Measurements from ENCODE around the gene MYO10. TPM values are rescaled to one million over a fixed set of nuclear protein-coding genes. Genes with fewer than 3 reads are reported as not detected.

The MYO10 gene
- total RNA-seq, 1 experiment from 2014 or later = 71.9 TPM

DNA sequence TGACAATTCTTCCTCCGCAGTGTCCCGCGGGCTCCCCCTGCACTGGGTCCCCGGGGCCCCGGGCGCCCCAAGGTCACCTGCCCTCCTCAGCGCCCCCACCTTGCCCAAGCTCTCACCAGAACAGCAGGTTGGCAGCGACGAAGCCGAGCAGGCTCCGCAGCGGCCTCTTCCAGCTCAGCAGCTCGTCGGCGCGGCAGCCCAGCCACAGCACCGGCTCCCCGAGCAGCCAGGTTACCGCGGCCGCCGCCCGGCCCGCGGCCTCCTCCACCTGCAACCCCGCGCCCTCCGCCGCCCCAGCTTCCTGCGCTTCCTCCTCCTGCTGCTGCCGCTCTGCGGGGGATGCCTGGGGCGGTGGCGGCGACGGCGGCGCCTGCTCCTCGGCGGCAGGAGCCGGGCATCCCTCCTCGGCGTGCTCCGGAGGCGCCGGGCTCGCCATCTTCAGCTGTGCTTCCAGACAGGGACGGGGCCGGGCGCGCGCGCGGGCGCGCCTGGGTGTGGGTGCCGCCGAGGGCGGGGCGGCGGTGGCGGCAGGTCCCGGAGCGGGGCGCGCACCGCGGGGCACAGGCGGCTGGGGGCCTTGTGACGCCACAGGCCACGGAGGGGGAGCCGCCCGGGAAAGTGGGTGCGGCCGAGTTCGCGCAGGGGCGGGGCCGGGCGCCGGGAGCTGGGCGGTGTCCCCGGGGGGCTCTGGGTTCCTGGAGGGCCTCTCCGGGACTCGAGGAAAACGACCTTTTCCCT is 319.4 kb downstream of the MYO10 start, which contains the start of gene RETREG1:
TSS of gene RETREG1 (minus strand) at position 462 of the 738 bp plus-strand sequence. CDS start at position 436, 26 bp downstream.
- Histone ChIP-seq H3K27ac (ENCODE audit: low read length) (no peak within 1 kb of the TSS), H3K9me3 (ENCODE audit: control insufficient read depth, insufficient read depth, low read depth, low read length) (no peaks in the 10 kb centered on the region), H3K36me3 (ENCODE audit: control insufficient read depth, insufficient read depth, low read length) (no peaks in the 10 kb centered on the region; the same call in 1 of the 2 replicates), H3K4me3 (ENCODE audit: low read depth in 2 of 2, low read length in 2 of 2) (peak within 1 kb of the TSS; percentile 55 to 58), H3K27me3 (ENCODE audit: control insufficient read depth, insufficient read depth, low read length) (peaks cover 12% of the 10 kb centered on the region), H3K4me1 (ENCODE audit: control insufficient read depth, insufficient read depth, low read length) (0 out of 2 replicates have a peak, but pooled peaks cover 4% of the 10 kb centered on the region)
- ChIA-PET POLR2A (no interaction called here), CTCF (interaction anchor here (0.5 kb wide), 1 partner anchor 39 kb away, joined by 4 read pairs; no protein-coding TSS in a partner anchor)
- no TSS peak for BruUV-seq (replicated peaks)
- TF ChIP-seq TCF7L2 (IDR thresholded peaks at IDR 0.05; ENCODE audit: low read depth, low read length) (no peak), SIN3A (IDR thresholded peaks at IDR 0.05; ENCODE audit: borderline replicate concordance, insufficient read depth, low read depth, low read length) (0 out of 2 replicates have a peak, but pooled peaks have one; percentile 35)
- TF ChIP-seq, protein P1, sequence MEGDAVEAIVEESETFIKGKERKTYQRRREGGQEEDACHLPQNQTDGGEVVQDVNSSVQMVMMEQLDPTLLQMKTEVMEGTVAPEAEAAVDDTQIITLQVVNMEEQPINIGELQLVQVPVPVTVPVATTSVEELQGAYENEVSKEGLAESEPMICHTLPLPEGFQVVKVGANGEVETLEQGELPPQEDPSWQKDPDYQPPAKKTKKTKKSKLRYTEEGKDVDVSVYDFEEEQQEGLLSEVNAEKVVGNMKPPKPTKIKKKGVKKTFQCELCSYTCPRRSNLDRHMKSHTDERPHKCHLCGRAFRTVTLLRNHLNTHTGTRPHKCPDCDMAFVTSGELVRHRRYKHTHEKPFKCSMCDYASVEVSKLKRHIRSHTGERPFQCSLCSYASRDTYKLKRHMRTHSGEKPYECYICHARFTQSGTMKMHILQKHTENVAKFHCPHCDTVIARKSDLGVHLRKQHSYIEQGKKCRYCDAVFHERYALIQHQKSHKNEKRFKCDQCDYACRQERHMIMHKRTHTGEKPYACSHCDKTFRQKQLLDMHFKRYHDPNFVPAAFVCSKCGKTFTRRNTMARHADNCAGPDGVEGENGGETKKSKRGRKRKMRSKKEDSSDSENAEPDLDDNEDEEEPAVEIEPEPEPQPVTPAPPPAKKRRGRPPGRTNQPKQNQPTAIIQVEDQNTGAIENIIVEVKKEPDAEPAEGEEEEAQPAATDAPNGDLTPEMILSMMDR (IDR thresholded peaks at IDR 0.05) = no peak
- TF ChIP-seq, protein P2, sequence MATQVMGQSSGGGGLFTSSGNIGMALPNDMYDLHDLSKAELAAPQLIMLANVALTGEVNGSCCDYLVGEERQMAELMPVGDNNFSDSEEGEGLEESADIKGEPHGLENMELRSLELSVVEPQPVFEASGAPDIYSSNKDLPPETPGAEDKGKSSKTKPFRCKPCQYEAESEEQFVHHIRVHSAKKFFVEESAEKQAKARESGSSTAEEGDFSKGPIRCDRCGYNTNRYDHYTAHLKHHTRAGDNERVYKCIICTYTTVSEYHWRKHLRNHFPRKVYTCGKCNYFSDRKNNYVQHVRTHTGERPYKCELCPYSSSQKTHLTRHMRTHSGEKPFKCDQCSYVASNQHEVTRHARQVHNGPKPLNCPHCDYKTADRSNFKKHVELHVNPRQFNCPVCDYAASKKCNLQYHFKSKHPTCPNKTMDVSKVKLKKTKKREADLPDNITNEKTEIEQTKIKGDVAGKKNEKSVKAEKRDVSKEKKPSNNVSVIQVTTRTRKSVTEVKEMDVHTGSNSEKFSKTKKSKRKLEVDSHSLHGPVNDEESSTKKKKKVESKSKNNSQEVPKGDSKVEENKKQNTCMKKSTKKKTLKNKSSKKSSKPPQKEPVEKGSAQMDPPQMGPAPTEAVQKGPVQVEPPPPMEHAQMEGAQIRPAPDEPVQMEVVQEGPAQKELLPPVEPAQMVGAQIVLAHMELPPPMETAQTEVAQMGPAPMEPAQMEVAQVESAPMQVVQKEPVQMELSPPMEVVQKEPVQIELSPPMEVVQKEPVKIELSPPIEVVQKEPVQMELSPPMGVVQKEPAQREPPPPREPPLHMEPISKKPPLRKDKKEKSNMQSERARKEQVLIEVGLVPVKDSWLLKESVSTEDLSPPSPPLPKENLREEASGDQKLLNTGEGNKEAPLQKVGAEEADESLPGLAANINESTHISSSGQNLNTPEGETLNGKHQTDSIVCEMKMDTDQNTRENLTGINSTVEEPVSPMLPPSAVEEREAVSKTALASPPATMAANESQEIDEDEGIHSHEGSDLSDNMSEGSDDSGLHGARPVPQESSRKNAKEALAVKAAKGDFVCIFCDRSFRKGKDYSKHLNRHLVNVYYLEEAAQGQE (IDR thresholded peaks at IDR 0.05; ENCODE audit: insufficient read depth in 1 of 2, low read depth in 2 of 2, low read length in 1 of 2) = no peak
- no peak for DNase-seq (ENCODE audit: low read depth, low spot score)
- in situ Hi-C loops (cut with HindIII; ENCODE audit: low pct_unique_long_range_greater_than_20kb, low sequenced_read_pairs) (no loop called here), intact Hi-C loops (cut with micrococcal nuclease; ENCODE audit: unreplicated experiment) (no loop called here)
- ATAC-seq = peak; percentile 86

DNA sequence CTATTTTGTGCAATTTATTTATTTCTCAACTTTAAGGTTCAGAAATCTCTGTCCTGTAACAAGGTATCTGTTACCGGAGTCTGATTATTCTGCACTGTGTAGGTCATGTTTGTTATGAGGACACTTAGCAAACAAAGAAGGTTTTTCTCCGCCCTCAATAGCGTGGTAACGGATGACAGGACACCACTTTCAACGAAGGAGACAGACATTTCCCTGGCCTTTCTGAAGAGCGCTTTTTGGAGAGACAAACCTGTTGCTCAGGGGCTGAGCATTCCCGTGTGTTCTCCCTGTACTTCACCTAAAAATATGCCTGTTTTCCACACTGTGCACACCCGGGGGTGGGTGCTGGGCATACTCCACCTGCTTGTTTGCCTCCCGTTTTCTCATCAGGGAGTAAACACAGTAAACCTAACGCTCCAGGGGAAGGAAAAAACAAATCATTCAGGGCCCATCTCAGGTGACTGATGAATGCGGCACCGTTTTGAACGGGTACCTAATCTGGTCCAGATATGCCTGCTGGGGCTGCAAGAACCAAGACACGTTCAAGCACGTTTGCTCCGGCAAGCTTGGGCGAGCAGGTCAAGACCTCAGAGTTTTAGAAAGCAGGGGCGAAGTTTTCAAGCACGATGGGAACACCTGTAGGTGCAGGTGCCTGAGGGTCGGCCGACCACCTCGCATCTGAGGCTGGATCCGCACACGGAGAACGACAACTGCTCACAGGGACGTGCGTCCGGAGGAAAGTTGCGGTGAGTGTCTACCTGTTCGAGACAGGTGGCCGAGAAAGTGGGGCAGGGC is 320.1 kb downstream of the MYO10 start:
- peaks cover 12% of the 10 kb centered on the region for H3K27me3 ChIP-seq (ENCODE audit: control insufficient read depth, insufficient read depth, low read length)
- peak overlapping the region; percentile 55 to 58 for H3K4me3 ChIP-seq (ENCODE audit: low read depth in 2 of 2, low read length in 2 of 2)
- no TSS peak for BruUV-seq (replicated peaks)
- no peaks in the 10 kb centered on the region for H3K9me3 ChIP-seq (ENCODE audit: control insufficient read depth, insufficient read depth, low read depth, low read length)
- in situ Hi-C loops (cut with HindIII; ENCODE audit: low pct_unique_long_range_greater_than_20kb, low sequenced_read_pairs) (no loop called here), intact Hi-C loops (cut with micrococcal nuclease; ENCODE audit: unreplicated experiment) (no loop called here)
- ChIA-PET POLR2A (no interaction called here), CTCF (interaction anchor here (0.5 kb wide), 1 partner anchor 40 kb away, joined by 4 read pairs; no protein-coding TSS in a partner anchor)
- ATAC-seq (no peak; the same call in 1 of the 2 replicates), DNase-seq (ENCODE audit: low read depth, low spot score) (no peak)
- H3K4me1 ChIP-seq (ENCODE audit: control insufficient read depth, insufficient read depth, low read length) = 0 out of 2 replicates have a peak, but pooled peaks cover 4% of the 10 kb centered on the region
- TF ChIP-seq SIN3A (IDR thresholded peaks at IDR 0.05; ENCODE audit: borderline replicate concordance, insufficient read depth, low read depth, low read length) (no peak), TCF7L2 (IDR thresholded peaks at IDR 0.05; ENCODE audit: low read depth, low read length) (no peak), POLR2AphosphoS5 (IDR thresholded peaks at IDR 0.05; ENCODE audit: low read depth, low read length) (no peak)
- TF ChIP-seq, protein P1 (IDR thresholded peaks at IDR 0.05) = no peak
- no peak overlapping the region for H3K27ac ChIP-seq (ENCODE audit: low read length)
- no peaks in the 10 kb centered on the region; the same call in 1 of the 2 replicates for H3K36me3 ChIP-seq (ENCODE audit: control insufficient read depth, insufficient read depth, low read length)

Measured in Panc1 (cell line).